Smooth muscle cell (in vitro differentiated cells): ENCODE measurements around the gene ITPKB. TPM values are rescaled to one million over a fixed set of nuclear protein-coding genes. Genes with fewer than 3 reads are reported as not detected.
A peak's percentile ranks its signal among the peaks of the same experiment; 100 is the strongest.

ENCODE experiments used
- DNase-seq: peaks from one replicate; lab custom pipeline; 2025; ENCODE audit not compliant: unreplicated experiment; lab: John Stamatoyannopoulos, UW
- H2AFZ ChIP-seq: fragments of 200-600 bp; sonication (generic); 2 replicates; pipeline ENCODE4 v1.6.0; 2016; ENCODE audit warnings: antibody characterized with exemption, low read depth, mild to moderate bottlenecking
- H3F3A ChIP-seq: fragments of 200-600 bp; sonication (generic); 2 replicates; pipeline ENCODE4 v1.6.0; 2017; ENCODE audit warnings: antibody characterized with exemption, low read depth
- H3K27ac ChIP-seq: fragments of 200-600 bp; sonication (generic); 2 replicates; pipeline ENCODE4 v1.5.1; 2016; ENCODE audit warnings: low read depth, mild to moderate bottlenecking
- H3K27me3 ChIP-seq: fragments of 200-600 bp; sonication (generic); 2 replicates; pipeline ENCODE4 v1.6.1; 2016; ENCODE audit warnings: low read depth, mild to moderate bottlenecking
- H3K36me3 ChIP-seq: fragments of 200-600 bp; sonication (generic); 2 replicates; pipeline ENCODE4 v1.5.1; 2016; ENCODE audit warnings: low read depth
- H3K4me1 ChIP-seq: fragments of 200-600 bp; sonication (generic); 2 replicates; pipeline ENCODE4 v1.5.1; 2016; ENCODE audit warnings: low read depth
- H3K4me2 ChIP-seq: fragments of 200-600 bp; sonication (generic); 2 replicates; pipeline ENCODE4 v1.6.0; 2016; ENCODE audit warnings: mild to moderate bottlenecking
- H3K4me3 ChIP-seq: fragments of 200-600 bp; sonication (generic); 2 replicates; pipeline ENCODE4 v1.5.1; 2016; ENCODE audit warnings: mild to moderate bottlenecking
- H3K79me2 ChIP-seq: fragments of 200-600 bp; sonication (generic); 2 replicates; pipeline ENCODE4 v1.6.0; 2016; ENCODE audit warnings: low read depth, mild to moderate bottlenecking
- H3K9ac ChIP-seq: fragments of 200-600 bp; sonication (generic); 2 replicates; pipeline ENCODE4 v1.6.0; 2016; ENCODE audit warnings: low read depth
- H3K9me3 ChIP-seq: fragments of 200-600 bp; sonication (generic); replicated peaks from 2 replicates; pipeline ENCODE4 v1.5.1; 2016; ENCODE audit warnings: low read depth
- H4K20me1 ChIP-seq: fragments of 200-600 bp; sonication (generic); 2 replicates; pipeline ENCODE4 v1.6.0; 2016; ENCODE audit warnings: low read depth
- WGBS: methylation state at CpG from one replicate; pipeline ENCODE4 v1.1.7; 2016; ENCODE audit warnings: low lambda C conversion rate; 5-methylcytosine and 5-hydroxymethylcytosine counted together
- polyA plus RNA-seq: library from polyadenylated mRNA; unstranded; fragments of >200 nt; fragmentation: Nextera tagmentation; extraction: Ambion mirVana; gene quantifications from 2 replicates; pipeline ENCODE4 v1.2.1, GENCODE V29; 2016
- total RNA-seq: library from RNA; depleted of rRNA; stranded (reverse); fragments of >200 nt; gene quantifications from 2 replicates; pipeline ENCODE4 v1.2.3, GENCODE V29; 2014
- TF ChIP-seq, protein P1 (sequence below): fragments of 200-600 bp; sonication (generic); IDR thresholded peaks from 2 replicates; pipeline ENCODE4 v1.5.1; 2017; ENCODE audit warnings: borderline replicate concordance, mild to moderate bottlenecking, antibody characterized with exemption; ENCODE audit not compliant: insufficient read depth, poor library complexity, severe bottlenecking

Gene ITPKB
- total and polyA plus RNA-seq, 2 experiments from 2014 or later = 8.9 to 11.4 TPM

- WGBS = 63% methylated on average over 9 of the region's 9 CpGs
- no peaks in the 10 kb centered on the region for H4K20me1 ChIP-seq
- no peak for DNase-seq
- H3K4me1 ChIP-seq = peaks cover 15% of the 10 kb centered on the region
- H3K4me2 ChIP-seq = no peak overlapping the region
- H3F3A ChIP-seq = no peaks in the 10 kb centered on the region
- H3K9ac ChIP-seq = no peak overlapping the region
- H3K27me3 ChIP-seq = no peaks in the 10 kb centered on the region
- no peak overlapping the region for H3K4me3 ChIP-seq
- no peaks in the 10 kb centered on the region for H3K9me3 ChIP-seq
- no peaks in the 10 kb centered on the region for H3K79me2 ChIP-seq
- TF ChIP-seq, protein P1, sequence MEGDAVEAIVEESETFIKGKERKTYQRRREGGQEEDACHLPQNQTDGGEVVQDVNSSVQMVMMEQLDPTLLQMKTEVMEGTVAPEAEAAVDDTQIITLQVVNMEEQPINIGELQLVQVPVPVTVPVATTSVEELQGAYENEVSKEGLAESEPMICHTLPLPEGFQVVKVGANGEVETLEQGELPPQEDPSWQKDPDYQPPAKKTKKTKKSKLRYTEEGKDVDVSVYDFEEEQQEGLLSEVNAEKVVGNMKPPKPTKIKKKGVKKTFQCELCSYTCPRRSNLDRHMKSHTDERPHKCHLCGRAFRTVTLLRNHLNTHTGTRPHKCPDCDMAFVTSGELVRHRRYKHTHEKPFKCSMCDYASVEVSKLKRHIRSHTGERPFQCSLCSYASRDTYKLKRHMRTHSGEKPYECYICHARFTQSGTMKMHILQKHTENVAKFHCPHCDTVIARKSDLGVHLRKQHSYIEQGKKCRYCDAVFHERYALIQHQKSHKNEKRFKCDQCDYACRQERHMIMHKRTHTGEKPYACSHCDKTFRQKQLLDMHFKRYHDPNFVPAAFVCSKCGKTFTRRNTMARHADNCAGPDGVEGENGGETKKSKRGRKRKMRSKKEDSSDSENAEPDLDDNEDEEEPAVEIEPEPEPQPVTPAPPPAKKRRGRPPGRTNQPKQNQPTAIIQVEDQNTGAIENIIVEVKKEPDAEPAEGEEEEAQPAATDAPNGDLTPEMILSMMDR = no peak
- no peaks in the 10 kb centered on the region for H3K36me3 ChIP-seq
- H3K27ac ChIP-seq = no peak overlapping the region
- no peak overlapping the region for H2AFZ ChIP-seq
Measured at GRCh38 chr1:226604560-226605317, 134.3 kb downstream of the ITPKB start.

- Histone ChIP-seq H3K4me1 (peaks cover 15% of the 10 kb centered on the region), H3K4me3 (no peak overlapping the region), H3K79me2 (no peaks in the 10 kb centered on the region), H3K36me3 (no peaks in the 10 kb centered on the region), H4K20me1 (no peaks in the 10 kb centered on the region), H3F3A (no peaks in the 10 kb centered on the region), H3K4me2 (no peak overlapping the region), H3K9me3 (no peaks in the 10 kb centered on the region), H2AFZ (no peak overlapping the region), H3K9ac (no peak overlapping the region), H3K27me3 (no peaks in the 10 kb centered on the region), H3K27ac (no peak overlapping the region)
- TF ChIP-seq, protein P1 = no peak
- DNase-seq = no peak
- 64% methylated on average over 19 of the region's 19 CpGs for WGBS
Measured at GRCh38 chr1:226603858-226604559, 135.1 kb downstream of the ITPKB start.

DNA sequence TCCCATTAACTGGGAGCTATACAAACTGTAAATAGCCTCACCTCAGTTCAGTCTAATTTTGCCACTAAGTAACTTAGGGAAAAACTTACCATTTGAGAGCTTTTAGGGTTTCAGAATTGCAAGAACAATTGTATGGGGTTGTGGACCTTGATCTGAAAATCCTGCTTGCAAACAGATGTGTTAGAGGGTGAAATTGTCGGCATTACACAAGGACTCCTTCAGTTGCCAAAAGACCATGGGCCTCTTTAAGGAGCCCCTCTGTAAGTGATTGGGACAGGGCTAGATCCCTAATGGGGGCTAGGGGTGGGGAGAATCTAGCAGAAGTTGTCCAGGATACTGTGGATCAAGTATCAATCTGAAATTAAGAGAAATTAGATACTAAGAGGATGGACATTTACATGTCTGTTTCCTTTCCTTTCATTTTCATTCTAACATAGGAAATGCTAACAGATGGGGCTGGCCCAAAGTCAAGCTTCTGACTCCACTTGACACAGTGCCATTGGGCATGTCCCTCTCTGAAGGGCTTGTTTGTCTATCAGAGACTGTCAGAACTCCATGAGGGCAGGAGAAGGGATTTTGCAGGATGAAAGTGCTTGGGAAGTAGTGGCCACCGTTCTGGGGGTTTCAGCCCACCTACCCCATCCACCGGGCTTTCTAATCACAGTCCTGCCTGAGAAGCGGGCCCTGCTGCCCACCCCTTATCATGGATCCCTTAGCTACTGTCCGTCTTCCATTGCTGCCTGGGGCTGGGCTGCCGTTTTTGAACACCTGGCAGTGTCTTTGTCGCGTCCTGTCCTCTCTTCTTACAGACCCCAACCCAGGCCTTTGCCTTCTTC lies 135.8 kb downstream of the ITPKB start:
- Histone ChIP-seq H3K4me2 (peak overlapping the region; percentile 33), H3K27ac (no peak overlapping the region), H3K27me3 (no peaks in the 10 kb centered on the region), H4K20me1 (no peaks in the 10 kb centered on the region), H3F3A (no peaks in the 10 kb centered on the region), H3K36me3 (no peaks in the 10 kb centered on the region), H3K9me3 (no peaks in the 10 kb centered on the region), H3K79me2 (no peaks in the 10 kb centered on the region), H3K4me1 (peaks cover 15% of the 10 kb centered on the region), H3K4me3 (no peak overlapping the region), H3K9ac (no peak overlapping the region), H2AFZ (no peak overlapping the region)
- no peak for DNase-seq
- WGBS = 95% methylated on average over 8 of the region's 8 CpGs
- TF ChIP-seq, protein P1 = no peak
